NCI-H128 (cell line): ENCODE data around the gene TSPAN5.

Source experiments
- DNase-seq: peaks from one replicate; lab custom pipeline; 2025; ENCODE audit not compliant: unreplicated experiment; lab: John Stamatoyannopoulos, UW

The TSPAN5 gene

DNA sequence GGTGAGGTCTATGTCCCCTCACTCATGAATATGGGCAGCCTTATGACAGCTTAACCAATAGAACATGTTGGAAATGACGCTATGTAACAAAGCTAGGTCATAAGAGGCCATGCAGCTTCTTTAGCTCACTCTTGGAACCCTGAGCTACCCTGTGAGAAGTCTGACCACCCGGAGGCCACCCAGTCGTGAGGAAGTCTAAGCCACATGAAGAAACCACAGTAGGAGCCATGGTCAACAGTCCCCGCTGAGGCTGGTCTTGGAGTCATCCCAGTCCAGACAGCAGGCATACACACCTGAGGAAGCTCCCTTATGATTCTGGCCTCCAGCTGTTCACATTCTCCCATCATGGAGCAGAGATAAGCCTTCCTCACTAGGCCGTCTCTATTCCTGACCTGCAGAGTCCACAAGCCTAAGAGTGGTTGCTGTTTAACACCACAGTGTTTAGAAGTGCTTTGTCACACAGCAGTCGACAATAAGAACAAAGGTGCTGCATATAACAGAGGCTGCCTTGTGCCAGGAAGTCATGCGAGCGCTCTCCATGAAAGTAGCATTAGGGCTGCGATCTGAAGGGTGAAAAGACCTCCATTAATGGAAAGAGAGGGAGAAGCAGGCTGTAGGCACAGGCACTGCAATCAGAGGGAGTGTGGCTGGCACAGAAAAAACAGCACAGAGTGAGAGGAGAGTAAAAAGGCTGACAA lies 38.2 kb downstream of the TSPAN5 start:
- no peak for DNase-seq

DNA sequence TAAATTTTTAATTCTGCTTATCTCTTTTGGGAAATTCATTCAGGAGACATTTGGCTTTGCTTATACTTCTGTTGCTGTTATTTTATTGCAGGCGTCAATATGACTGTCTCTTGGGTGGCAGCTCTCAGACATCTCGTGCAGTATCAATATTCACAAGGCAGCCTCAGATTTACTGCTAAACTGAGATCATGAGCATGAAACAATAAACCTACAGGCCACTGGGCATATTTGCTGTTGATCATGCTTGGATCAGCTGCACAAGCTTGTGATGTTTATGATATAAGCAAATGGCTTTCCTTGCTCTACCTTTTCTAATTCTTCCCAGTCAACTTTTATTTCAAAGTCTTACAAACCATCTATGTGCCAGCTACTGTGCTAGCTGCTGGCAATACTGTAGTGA lies 39.2 kb downstream of the TSPAN5 start:
- DNase-seq = no peak

GRCh38 chr4:98618680-98619079 lies 39.7 kb downstream of the TSPAN5 start:
- no peak for DNase-seq

GRCh38 chr4:98617358-98618047 lies 40.9 kb downstream of the TSPAN5 start:
- no peak for DNase-seq

DNA sequence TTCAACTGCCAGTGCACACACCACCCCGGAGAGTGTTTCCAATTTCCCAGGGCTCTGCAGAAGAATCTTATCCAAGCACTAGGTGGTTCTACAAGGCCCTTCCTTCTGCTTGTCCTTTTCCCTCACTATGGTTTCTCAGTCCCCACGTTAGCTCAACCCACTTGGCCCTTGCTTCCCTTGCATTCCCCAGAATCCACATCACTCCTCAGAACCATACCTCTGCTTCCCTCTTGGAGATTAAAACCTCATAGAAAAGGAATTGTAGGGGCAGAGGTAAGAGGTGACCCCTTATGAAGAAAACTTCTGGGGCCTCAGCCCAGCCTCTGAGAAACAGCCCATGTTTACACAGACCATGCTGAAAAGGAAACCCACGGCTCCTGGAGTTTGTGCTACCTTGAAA lies 42.4 kb downstream of the TSPAN5 start:
- DNase-seq = no peak

- DNase-seq = no peak
Measured at GRCh38 chr4:98614662-98615061, 43.7 kb downstream of the TSPAN5 start.

- no peak for DNase-seq
Measured at GRCh38 chr4:98614094-98614493, 44.3 kb downstream of the TSPAN5 start.

- DNase-seq = no peak
Measured at GRCh38 chr4:98613453-98614075, 44.8 kb downstream of the TSPAN5 start.

GRCh38 chr4:98612318-98613250 lies 45.8 kb downstream of the TSPAN5 start:
- DNase-seq = no peak

- no peak for DNase-seq
Measured at GRCh38 chr4:98611677-98612317, 46.6 kb downstream of the TSPAN5 start.

GRCh38 chr4:98610926-98611676 lies 47.3 kb downstream of the TSPAN5 start:
- DNase-seq = no peak

GRCh38 chr4:98610431-98610830 lies 48.0 kb downstream of the TSPAN5 start:
- DNase-seq = no peak

GRCh38 chr4:98609934-98610333 lies 48.5 kb downstream of the TSPAN5 start:
- no peak for DNase-seq

DNA sequence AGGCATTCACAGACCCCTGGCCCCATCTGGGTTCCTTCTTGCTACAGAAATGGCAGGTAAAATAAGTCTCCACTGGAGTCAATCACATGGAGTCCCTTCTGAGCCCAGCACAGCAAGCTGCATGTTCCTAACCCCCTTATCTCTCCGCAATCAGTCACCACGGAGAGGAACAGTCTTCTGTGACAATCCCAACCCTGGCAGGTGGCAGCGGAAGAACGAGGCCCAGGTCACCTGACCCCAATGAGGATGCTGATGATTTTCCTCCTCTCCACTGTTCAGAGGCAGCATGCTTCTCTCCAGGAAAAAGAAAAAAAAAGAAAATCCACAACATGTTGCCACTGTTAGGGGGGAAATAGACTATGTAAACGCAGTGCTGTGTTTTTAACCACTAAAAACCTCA lies 50.1 kb downstream of the TSPAN5 start:
- DNase-seq = no peak

DNA sequence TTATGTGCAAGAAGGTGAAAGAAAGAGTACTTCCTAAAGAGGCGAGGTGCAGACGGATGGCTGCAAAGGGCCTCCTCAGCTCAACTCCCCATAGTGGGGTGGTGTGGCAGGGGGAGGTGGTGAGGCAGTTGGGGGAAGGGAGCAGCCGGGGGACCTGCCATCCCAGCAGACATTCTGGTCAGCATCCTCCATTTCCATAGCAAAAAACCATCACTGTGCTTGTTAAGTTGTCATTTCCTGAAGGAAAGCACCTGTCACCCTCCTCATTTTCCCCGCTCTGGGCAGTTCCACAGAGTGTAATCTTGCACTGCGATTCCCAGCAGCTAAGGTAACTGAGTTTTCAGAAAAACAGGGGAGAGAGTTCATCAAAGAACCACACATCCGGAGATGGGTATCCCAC lies 51.5 kb downstream of the TSPAN5 start:
- no peak for DNase-seq

DNA sequence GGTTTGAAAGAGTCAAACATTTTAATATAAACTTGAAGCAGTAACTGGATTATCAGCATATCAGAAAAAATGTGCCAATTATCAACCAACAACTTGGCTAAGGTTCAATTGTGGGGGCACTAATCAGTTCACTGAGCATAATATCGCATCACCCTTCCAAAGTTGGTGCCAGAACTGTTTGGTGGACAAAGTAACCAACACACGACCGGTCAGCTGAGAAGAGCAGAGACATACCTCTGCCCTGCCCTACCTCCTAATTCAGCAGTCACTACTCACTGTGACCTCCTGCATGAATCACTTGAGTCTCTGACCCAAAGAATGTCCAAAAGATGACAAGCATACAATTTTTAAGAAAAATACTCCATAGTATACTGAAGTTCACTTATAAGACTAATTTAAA lies 53.2 kb downstream of the TSPAN5 start:
- no peak for DNase-seq

DNA sequence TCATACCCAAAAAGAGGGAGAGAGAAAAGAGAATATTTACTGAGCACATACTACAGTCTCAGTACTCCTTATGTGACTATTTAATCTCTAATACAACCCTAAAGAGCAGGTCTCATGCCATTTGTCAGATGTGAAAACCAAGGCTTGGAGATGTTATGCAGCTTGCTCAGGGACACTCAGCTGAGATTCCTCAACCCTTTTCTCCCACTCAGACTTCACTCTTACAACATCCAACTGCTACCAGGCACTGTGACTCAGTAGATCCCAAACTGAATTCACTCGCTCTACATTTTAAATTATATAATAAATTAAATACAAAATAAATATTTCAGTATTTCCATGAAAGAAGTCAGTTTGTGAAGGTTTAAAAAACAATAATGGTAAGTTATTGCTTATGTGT lies 53.7 kb downstream of the TSPAN5 start:
- DNase-seq = no peak

- DNase-seq = no peak
Measured at GRCh38 chr4:98603683-98604521, 54.5 kb downstream of the TSPAN5 start.

GRCh38 chr4:98602270-98602669 lies 56.1 kb downstream of the TSPAN5 start:
- no peak for DNase-seq
